ENCODE results near the gene SEPTIN5.

SEPTIN5 gene

DNA sequence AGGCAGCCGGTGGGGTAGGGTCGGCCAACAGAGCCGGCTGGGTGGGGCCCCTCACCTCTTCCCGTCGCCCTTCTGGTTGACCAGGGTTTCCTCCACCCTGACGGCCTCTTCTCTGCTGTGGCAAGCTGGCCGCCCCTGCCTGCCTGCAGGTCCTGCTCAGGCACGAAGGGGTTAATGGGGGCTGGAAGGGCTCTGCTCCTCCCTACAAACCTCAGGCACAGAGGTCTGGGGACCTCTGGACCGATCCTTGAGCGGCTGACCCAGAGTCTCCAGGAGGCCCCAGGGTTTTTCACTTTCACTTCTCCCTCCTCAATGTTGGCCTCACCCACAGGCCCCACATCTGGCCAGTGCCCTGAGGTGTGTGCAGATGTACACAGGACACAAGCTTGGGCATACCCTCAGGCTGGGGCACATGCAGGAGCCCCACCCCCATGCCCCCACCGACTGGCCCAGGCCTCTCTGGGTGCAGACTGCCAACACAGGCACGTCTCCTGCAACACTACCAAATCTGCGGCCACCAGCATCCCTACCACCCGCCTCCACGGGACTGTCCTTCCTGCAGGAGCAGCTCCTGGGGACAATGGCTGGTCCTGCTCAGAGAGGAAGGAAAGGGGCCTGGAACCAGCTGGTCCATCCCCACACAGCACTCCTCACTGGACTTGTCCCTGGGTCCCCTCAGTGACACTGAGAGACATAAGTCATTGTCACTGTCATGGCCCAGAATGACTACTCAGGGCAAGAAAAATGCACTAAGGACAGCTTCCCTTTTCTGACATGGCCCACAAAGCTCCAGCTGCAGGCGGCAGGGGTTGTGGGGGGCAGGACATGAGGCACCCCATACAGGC, 43.1 kb downstream of the SEPTIN5 start:
- DNase-seq (ENCODE audit: extremely low spot score, insufficient read length, low read depth), result no peak
- FAIRE-seq, result no peak

DNA sequence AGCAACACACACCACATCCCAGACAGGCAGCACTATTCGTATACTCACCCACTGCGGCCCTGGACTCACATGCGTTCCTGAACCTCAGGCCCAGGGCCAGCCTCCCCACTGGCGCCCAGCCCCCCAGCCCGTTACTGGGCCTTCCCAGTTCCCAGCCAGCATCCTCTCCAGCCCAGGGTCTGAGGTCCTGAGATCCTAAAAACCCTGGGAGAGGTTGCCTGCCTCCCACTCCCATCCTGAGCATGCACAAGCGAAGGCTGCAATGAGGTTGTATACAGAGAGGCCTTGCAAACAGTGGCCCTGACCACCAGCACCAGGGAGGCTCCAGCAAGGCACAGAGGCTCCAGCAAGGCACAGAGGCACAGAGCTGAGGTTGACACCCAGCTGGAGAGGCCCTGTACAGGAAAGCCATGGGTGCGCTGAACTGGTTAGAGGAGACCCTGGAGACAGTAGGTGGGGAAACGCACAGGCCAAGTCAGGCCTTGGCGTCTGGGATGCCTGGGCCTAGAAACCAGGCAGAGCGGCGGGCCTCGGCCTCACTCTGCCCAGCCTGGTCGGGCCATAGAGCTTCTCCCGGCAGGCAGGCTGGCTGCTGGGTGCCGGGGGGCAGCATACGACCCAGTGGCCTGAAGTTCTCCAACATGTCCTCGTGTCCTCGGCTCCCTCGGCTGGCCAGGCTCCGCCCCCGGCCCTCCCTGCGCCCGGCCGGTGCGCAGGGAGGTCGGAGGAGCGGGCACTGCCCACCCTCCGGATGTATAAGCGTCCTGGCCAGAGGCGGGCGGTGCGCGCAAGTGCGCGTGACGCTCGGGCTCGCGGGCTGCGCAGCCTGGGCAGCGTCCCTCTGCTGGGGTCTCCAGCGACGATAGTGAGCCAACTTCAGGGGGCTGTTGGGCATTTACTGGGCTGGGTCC, 43.9 kb downstream of the SEPTIN5 start:
- FAIRE-seq, result no peak
- no peak for DNase-seq (ENCODE audit: extremely low spot score, insufficient read length, low read depth)

DNA sequence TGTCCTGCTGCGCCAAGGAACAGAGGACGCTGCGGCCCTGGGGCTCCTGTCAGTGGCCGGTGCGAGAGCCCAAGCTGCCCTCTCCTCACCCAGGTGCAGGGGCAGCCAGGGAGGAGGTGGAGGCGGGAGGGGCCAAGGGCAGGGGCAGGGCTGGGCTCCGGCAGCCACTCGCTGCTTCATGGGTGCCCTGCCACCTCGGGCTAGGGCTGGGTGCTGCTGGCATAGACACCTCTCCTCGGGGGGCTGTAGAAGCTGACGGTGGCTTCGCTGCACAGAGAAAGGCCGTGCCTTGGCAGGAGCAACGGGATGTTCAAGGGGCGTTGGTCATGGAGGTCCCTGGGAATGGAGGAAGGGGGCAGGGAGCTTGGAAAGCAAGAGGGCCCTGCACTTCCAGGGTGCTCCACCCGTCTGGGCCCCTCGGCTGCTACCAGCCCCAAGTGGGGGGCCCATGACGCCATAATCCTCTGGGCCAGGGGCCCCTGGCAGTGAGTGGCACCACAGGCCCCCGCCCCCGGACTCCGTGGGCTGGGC, 44.7 kb downstream of the SEPTIN5 start:
- DNase-seq (ENCODE audit: extremely low spot score, insufficient read length, low read depth) (no peak), FAIRE-seq (no peak)

DNA sequence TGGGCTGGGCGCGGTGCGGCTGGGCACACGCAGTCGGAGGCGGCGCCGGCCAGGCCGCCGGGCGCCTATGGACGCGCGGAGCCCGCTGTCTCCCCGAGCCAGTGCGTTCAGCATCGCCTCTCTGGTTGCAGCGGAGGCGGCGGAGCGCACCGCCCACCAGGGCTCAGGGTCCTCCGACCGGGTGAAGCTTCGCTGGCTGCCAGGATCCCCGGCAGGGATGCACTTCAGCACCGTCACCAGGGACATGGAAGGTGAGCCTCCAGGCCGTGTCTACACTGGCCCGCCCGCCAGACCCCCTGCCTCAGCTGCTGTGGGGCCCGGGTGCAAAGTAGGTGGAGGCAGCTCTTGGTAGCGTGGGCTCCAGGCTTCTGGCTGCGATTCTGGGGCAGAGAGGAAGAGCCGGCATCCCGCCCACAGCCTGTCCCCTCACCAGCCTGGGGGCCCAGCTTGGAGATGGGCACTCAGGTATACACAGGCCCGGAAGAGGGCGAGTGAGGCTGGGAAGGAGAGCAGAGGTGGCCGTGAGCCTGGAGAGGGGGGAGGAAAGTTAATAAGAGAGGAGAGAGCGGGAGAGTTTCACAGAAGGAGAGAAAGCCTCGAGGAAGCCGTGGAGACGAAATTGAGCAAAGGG, 45.2 kb downstream of the SEPTIN5 start:
- DNase-seq (ENCODE audit: extremely low spot score, insufficient read length, low read depth), result no peak
- no peak for FAIRE-seq

DNA sequence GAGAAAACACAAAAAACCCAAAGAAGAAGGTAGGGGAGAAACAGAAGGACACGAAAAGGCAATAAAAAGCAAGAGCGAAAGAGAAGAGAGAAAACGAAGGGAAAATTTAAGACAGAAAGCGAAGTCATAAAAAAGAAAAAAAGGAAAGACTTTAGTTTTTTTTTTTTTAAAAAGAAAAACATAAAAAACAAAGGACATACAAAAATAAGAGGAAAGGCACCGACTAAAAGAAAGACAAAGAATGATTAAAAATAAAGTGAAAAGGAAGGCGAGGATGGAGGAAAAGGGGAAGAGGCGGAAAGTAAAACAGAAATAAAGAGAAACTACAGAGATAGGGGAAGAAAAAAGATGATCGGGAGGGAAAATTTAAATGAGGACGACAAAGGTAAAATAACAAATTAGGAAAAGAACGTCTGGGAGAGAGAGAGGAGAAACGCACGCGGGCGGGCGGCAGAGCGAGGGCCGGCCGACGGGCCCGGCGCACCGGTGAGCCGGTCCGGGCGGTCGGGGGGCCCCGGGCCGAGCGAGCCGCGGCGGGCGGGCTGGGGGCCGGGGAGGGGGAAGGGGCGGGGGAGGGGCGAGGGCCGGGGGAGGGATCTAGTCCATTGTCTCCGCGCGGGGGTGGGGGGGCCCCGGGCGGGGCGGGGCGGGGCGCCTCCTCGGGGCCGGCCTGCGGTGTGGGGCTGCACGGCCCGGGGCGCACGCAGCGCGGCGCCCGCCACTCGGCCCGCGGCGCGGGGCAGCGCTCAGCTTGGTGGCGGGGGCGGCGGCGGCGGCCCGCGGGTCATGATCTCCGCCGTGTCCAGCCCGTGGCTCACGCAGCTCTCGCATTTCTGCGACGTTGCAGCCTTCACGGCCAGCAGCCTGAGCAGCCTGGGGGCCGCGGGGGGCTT, 46.0 kb downstream of the SEPTIN5 start, which contains the start of gene TBX1:
TBX1 (plus strand) TSS at position 721 of the 893 bp plus-strand sequence; CDS start at position 787, 66 bp downstream.
- FAIRE-seq (no peak), DNase-seq (ENCODE audit: extremely low spot score, insufficient read length, low read depth) (no peak)

DNA sequence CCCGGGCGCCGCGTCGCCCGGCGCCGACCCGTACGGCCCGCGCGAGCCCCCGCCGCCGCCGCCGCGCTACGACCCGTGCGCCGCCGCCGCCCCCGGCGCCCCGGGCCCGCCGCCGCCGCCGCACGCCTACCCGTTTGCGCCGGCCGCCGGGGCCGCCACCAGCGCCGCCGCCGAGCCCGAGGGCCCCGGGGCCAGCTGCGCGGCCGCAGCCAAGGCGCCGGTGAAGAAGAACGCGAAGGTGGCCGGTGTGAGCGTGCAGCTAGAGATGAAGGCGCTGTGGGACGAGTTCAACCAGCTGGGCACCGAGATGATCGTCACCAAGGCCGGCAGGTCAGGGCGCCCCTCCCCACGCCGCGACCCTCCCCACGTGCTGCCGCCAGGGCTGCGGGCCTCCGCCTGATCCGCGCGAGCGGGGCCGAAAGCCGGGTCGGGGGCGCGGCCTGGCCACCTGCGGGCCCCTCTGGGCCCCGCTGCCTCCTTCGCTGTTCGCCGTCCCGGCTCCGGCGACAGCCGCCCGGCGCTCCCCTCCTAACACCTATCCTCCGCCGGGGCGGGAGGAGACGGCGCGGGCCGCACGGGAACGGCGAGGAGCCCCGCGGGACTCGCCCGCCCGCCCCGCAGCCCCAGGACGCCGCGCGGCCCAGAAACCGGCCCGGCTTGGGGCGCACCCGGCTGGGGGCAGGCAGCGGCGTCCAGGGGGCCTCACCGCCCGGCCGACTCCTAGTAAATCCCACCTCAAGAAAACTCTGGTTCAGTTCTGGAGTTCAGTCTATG, 46.8 kb downstream of the SEPTIN5 start:
- DNase-seq (ENCODE audit: extremely low spot score, insufficient read length, low read depth) (no peak), FAIRE-seq (no peak)

DNA sequence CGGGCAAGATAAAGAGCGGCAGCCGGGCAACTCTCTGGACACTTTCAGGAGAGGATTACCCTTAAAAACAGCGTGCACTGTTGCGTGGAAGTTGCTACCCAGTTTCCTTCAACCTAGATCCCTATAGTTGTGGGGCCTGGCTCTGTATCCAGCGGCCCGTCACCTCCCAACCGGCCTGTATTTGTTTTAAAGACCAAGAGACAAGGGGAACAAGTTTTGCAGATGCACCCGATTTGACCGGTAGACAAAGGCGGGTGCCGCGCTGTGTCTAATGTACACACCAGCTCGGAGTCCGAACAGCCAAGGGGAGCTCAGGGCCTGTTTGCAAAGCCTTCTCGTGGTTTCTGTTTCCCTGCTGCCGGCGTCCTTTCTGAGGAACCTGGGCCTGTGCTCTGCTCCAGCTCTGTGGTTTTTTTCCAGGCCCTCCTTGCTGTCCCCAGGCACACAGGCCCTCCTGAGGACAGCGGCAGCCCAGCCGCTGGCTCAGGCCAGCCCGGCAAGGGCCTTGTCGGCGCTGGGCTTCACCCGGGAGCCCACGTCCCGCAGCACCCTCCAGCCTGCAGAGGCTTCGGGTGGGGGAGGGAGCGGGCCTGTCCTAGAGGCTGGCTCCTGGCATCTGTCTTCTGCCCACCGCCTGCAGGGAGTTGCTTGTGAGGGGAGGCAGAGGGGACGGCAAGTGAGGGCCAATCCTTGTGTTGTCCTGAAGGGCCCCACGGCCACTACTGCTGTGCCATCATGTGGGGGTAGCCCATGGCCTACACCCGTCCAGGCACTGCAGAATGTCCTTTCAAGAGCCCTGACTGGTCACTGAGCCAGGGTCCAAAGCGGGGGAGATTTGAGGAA, 47.6 kb downstream of the SEPTIN5 start:
- FAIRE-seq (no peak), DNase-seq (ENCODE audit: extremely low spot score, insufficient read length, low read depth) (no peak)

DNA sequence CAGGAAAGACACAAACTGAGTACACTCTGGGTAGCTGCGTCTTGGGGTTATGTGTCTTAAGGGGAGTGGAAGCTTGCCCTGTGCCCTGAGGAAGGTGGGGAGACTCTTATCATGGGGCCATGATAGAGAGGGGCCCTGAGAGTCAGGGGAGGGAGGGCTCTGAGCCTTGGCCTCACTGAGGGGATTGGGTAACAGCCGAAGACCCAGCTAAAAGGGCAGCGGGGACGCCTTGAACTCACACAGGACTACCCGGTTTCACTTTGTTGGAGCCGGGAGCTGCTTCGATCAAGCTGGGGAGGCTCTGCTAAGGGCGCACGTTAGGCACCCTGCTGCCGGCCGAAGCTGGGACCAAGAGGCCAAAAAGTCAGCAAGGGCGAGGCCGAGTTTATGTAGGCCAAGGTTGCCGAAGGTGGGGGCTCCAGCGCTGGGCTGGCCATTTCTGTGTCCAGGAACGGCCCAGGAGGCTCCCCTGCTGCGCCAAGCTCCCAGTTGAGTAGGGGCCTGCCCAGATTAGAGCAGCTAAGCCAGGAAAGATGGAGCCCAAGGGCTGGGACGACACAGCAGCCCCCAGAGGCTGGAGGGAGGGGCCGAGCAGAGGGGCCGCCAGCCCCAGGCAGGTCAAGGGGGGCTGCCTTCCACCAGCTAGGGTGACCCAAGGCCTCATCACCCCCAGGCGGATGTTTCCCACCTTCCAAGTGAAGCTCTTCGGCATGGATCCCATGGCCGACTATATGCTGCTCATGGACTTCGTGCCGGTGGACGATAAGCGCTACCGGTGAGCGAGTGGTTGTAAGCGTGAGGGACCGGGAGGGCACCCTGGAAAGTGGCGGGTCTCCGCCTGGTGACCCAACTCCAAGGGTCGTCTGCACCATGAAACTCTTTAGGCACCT, 48.5 kb downstream of the SEPTIN5 start:
- DNase-seq (ENCODE audit: extremely low spot score, insufficient read length, low read depth) (no peak), FAIRE-seq (no peak)

DNA sequence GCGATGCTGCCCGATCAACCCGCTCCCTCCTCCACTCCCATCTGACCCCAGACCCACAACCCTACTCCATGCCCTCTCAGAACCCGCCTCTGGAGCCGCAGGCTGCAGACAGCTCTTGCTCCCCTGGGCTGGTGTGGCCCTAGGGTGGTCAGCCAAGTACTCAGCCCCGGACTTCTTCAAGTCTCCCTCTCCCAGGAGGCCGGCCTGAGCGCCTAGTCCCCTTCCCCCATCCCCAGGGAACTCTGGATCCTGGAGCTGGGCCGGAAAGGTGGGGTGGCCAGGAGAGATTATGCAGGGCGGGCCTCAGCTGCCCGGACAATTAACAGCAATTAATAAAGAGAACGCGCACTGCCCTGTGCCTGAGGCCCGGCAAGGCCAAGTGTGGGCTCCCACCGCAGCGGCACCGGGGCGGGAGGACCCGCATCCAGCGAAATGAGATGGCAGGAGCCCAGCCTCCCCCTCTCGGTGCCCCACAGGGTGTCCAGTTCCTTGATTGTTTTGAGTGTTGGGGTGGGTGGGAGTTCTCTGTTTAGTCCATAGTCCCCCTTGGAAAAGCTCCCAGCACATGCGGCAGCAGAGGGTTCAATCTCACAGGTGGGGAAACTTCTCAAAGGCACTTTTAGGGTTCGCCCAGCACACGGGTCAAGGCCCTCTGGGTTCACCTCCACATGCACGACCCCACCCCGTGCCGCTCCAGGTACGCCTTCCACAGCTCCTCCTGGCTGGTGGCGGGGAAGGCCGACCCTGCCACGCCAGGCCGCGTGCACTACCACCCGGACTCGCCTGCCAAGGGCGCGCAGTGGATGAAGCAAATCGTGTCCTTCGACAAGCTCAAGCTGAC, 49.4 kb downstream of the SEPTIN5 start:
- no peak for DNase-seq (ENCODE audit: extremely low spot score, insufficient read length, low read depth)
- FAIRE-seq, result no peak

DNA sequence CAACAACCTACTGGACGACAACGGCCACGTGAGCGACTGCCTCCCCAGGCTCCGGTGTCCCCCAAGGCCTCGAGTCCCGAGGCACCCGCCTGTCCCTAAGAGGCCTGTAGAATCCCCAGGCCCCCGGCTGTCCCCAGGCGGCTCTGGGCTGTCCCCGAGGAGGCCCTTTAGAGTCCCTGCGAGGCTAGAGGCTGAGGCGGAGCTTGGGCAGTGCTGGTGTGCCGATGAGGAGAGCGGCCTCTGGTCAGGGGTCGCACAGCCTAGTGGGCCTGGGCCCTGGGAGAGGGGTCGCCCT, 49.9 kb downstream of the SEPTIN5 start:
- no peak for DNase-seq (ENCODE audit: extremely low spot score, insufficient read length, low read depth)
- no peak for FAIRE-seq

DNA sequence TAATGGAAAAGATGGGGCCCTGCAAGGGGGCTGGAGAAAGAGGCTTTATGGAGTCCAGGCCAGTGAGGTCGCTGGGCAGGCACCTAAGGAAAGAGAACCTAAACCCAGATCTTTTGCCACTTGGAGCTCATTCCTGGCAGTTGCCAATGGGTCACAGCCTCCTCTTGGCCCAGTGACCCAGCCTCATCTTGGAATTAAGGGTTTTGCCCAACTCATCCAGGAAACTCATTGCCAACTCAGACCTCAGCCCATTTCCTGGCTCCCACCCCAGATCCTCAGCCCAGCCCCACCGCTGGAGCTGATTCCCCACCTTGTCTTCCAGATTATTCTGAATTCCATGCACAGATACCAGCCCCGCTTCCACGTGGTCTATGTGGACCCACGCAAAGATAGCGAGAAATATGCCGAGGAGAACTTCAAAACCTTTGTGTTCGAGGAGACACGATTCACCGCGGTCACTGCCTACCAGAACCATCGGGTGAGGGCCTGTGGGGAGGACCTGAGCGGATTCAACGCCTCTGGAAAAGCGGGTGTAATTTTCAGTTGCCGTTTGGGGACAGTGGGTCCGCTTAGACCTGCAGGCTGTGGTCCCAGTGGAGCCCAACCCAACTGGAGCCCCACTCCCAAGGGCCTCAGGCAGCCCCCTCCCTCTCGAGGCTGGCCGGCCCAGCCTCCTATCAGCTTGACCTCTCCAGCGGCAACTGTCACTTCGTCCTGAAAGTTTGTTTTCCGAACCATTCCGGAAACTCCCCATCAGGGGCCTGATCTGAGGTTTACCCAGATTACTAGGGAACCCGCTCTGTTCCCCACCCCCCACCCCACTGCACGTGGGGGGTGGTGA, 50.6 kb downstream of the SEPTIN5 start:
- DNase-seq (ENCODE audit: extremely low spot score, insufficient read length, low read depth) (no peak), FAIRE-seq (no peak)

DNA sequence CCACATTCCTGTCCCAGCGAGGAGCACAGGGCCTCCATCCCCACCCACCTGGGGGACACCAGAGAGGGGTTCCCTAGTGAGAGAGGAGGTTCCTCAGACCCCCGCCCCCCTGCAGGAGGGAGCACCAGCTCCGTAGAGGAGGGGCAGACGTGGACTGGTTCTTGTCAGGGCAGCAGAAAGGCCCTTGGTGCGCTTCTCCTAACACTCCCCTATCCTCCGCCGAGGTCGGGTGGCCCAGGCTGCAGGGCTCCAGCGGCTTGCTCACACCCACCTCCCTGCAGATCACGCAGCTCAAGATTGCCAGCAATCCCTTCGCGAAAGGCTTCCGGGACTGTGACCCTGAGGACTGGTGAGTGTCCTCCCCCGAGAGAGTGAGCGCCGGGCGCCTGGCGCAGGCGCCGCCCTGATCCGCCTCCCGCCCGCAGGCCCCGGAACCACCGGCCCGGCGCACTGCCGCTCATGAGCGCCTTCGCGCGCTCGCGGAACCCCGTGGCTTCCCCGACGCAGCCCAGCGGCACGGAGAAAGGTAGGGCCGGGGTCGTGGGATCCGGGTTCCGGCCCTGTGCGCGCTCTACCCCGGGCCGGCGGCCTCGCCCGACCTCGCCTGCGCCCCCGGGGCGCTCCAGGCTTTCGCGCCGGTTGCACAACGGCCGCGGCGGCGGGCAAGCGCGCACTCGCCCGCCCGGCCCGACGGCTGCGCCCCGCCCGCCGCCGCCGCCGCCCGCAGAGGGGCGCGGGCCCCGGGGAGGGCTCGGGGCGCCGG, 51.4 kb downstream of the SEPTIN5 start:
- no peak for FAIRE-seq
- DNase-seq (ENCODE audit: extremely low spot score, insufficient read length, low read depth), result no peak

DNA sequence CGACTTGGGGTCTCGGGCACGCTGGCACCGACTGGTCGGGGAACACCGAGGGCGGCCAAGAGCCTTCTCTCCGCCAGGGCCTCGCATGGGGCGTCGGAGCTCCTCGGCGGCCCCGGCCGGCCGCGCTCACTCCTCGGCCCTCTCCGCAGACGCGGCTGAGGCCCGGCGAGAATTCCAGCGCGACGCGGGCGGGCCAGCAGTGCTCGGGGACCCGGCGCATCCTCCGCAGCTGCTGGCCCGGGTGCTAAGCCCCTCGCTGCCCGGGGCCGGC, 51.9 kb downstream of the SEPTIN5 start:
- FAIRE-seq, result no peak

DNA sequence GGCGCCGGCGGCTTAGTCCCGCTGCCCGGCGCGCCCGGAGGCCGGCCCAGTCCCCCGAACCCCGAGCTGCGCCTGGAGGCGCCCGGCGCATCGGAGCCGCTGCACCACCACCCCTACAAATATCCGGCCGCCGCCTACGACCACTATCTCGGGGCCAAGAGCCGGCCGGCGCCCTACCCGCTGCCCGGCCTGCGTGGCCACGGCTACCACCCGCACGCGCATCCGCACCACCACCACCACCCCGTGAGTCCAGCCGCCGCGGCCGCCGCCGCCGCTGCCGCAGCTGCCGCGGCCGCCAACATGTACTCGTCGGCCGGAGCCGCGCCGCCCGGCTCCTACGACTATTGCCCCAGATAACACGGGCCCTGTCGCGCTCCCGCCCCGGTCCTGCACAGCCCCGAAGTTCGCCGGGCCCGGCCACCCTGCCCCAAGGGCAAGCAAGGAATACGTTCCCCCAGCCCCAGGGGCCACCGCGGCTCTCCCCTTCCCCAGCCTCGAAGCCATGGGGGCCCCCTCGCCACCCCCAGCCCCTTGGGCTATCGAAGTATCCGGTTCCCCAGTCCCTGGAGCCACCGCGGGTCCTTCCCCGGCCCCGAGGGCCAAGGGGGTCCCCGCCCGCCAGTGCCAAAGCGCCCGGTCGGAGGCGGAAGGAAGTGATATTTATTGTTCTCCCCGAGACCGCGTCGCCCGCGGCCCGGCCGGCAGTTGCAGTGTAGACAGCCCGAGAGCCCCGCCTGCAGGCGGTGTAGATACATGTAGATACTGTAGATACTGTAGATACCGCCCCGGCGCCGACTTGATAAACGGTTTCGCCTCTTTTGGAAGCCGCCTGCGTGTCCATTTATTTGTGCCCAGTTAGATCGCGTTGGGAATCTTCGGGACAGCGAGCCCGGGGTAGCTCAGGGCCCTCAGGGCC, 52.5 kb downstream of the SEPTIN5 start:
- FAIRE-seq, result no peak

More for the DNA sequence above, 51.9 kb downstream of the SEPTIN5 start:
- no peak for DNase-seq (ENCODE audit: extremely low spot score, insufficient read length, low read depth)

More for the DNA sequence above, 52.5 kb downstream of the SEPTIN5 start:
- no peak for DNase-seq (ENCODE audit: extremely low spot score, insufficient read length, low read depth)

Data from GM18507 (cell line).